Duodenal mucosa (tissue), 2 donors: ENCODE data around the gene KLRF2.
A peak's percentile ranks its signal among the peaks of the same experiment; 100 is the strongest.

Experiments
- H3K27ac ChIP-seq: one replicate; pipeline ENCODE4 v1.7.0; 2013; ENCODE audit warnings: low read depth, low read length
- H3K27me3 ChIP-seq, 2 donors: one replicate each; pipeline ENCODE4 v1.7.0; 2013; ENCODE audit warnings: low read length in 2 of 2, control low read depth in 1 of 2; ENCODE audit not compliant: insufficient read depth in 2 of 2, control insufficient read depth in 1 of 2
- H3K36me3 ChIP-seq, 2 donors: one replicate each; pipeline ENCODE4 v1.7.0; 2013; ENCODE audit warnings: low read length in 2 of 2, control low read depth in 1 of 2; ENCODE audit not compliant: insufficient read depth in 2 of 2, control insufficient read depth in 1 of 2
- H3K4me1 ChIP-seq, 2 donors: one replicate each; pipeline ENCODE4 v1.7.0; 2013; ENCODE audit warnings: low read length in 2 of 2, control low read depth in 1 of 2; ENCODE audit not compliant: insufficient read depth in 2 of 2, control insufficient read depth in 1 of 2
- H3K4me3 ChIP-seq, 2 donors: one replicate each; pipeline ENCODE4 v1.7.0; 2013; ENCODE audit warnings: low read length in 2 of 2, low read depth in 1 of 2
- H3K9ac ChIP-seq, 2 donors: one replicate each; pipeline ENCODE4 v1.7.0; 2013; ENCODE audit warnings: low read length in 2 of 2, low read depth in 1 of 2
- H3K9me3 ChIP-seq, 2 donors: one replicate each; pipeline ENCODE4 v1.7.0; 2013; ENCODE audit warnings: low read length in 2 of 2, control low read depth in 1 of 2; ENCODE audit not compliant: control insufficient read depth in 1 of 2

KLRF2 gene

GRCh38 chr12:9908350-9908749 is 27.1 kb downstream of the KLRF2 start:
- Histone ChIP-seq H3K9ac (no peak overlapping the region), H3K27me3 (no peaks in the 10 kb centered on the region), H3K36me3 (no peaks in the 10 kb centered on the region), H3K9me3 (peaks cover 9 to 17% of the 10 kb centered on the region in 2 donors), H3K4me3 (no peak overlapping the region), H3K4me1 (no peaks in the 10 kb centered on the region), H3K27ac (no peak overlapping the region)

- H3K27ac ChIP-seq, result no peak overlapping the region
- no peaks in the 10 kb centered on the region for H3K4me1 ChIP-seq
- peaks cover 9 to 17% of the 10 kb centered on the region in 2 donors for H3K9me3 ChIP-seq
- H3K9ac ChIP-seq, result no peak overlapping the region
- H3K36me3 ChIP-seq, result no peaks in the 10 kb centered on the region
- no peaks in the 10 kb centered on the region for H3K27me3 ChIP-seq
- H3K4me3 ChIP-seq, result no peak overlapping the region
These were observed 28.4 kb downstream of the KLRF2 start for GRCh38 chr12:9909724-9910123.

GRCh38 chr12:9910716-9911421 is 29.6 kb downstream of the KLRF2 start:
- Histone ChIP-seq H3K9ac (no peak overlapping the region), H3K27ac (no peak overlapping the region), H3K27me3 (no peaks in the 10 kb centered on the region), H3K4me1 (no peaks in the 10 kb centered on the region), H3K9me3 (peaks cover 9 to 17% of the 10 kb centered on the region in 2 donors), H3K4me3 (no peak overlapping the region), H3K36me3 (no peaks in the 10 kb centered on the region)

GRCh38 chr12:9911708-9912107 is 30.4 kb downstream of the KLRF2 start:
- H3K27me3 ChIP-seq, result no peaks in the 10 kb centered on the region
- no peaks in the 10 kb centered on the region for H3K4me1 ChIP-seq
- H3K9me3 ChIP-seq, result peaks cover 9 to 17% of the 10 kb centered on the region in 2 donors

DNA sequence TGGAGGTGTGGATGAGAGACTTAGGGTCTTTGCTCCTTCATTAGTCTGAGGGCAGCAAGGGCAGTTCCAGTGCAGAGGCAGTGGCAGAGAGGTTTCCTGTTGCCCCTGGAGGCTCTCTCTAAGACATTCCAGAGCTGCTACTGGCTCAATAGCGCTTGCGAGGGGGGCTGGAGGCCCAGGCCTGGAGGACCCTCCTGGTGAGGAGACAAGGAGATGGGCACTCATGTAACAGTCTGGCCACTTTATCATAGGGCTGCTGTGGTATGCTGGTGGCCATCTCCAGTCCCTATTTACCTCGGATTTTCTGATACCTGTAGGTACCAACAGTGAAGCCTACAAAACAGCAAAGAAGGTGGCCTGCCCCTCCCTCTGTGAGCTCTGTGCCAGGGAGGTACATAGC is 38.2 kb downstream of the KLRF2 start:
- Histone ChIP-seq H3K4me1 (no peaks in the 10 kb centered on the region), H3K9ac (no peak overlapping the region), H3K27me3 (no peaks in the 10 kb centered on the region), H3K27ac (no peak overlapping the region), H3K4me3 (no peak overlapping the region), H3K9me3 (no peaks in the 10 kb centered on the region), H3K36me3 (no peaks in the 10 kb centered on the region)

More at GRCh38 chr12:9911708-9912107, 30.4 kb downstream of the KLRF2 start:
- Histone ChIP-seq H3K27ac (no peak overlapping the region), H3K4me3 (no peak overlapping the region), H3K9ac (no peak overlapping the region), H3K36me3 (no peaks in the 10 kb centered on the region)

DNA sequence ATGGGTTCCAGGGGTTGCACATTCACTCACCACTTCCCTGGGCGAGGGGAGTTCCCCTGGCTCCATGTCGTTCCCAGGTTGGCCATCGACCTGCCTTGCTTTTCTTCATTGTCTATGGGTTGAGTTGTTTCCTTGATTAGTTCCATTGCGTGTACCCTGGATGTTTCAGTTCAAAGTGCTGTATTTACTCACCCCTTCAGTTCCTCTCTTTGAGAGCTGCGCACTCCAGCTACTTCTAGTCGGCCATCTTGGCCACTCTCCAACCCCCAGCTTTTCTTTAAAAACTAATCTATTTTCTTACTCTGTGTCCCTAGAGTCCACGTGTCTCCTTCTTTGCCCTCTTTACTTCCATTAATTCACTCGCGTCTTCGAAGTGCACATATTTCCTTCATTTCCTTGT is 39.2 kb downstream of the KLRF2 start:
- H3K9ac ChIP-seq, result no peak overlapping the region
- H3K4me3 ChIP-seq, result no peak overlapping the region
- no peak overlapping the region for H3K27ac ChIP-seq
- H3K27me3 ChIP-seq, result no peaks in the 10 kb centered on the region
- no peaks in the 10 kb centered on the region for H3K36me3 ChIP-seq
- H3K4me1 ChIP-seq, result no peaks in the 10 kb centered on the region
- H3K9me3 ChIP-seq, result no peaks in the 10 kb centered on the region

DNA sequence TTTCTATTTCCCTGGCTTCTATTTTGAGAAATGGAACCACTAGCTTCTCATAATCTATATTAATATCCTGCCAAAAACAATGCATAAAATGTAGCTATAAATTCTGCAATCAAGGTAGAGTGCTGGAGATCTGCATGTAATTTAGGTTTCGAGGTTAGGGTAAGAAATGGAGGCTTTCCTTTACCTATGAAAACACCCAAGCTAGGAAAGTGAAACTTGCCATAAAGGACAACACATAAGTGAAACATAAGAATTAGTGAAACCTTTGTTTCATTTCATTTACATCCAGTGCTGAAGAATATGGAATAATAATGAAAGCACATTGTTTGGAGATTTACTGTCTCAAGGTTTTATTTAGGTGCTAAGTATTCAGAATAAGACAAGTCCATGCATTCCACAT is 41.1 kb downstream of the KLRF2 start:
- Histone ChIP-seq H3K27me3 (no peaks in the 10 kb centered on the region), H3K4me1 (no peaks in the 10 kb centered on the region), H3K9me3 (no peaks in the 10 kb centered on the region), H3K9ac (no peak overlapping the region), H3K36me3 (no peaks in the 10 kb centered on the region), H3K4me3 (no peak overlapping the region), H3K27ac (no peak overlapping the region)

DNA sequence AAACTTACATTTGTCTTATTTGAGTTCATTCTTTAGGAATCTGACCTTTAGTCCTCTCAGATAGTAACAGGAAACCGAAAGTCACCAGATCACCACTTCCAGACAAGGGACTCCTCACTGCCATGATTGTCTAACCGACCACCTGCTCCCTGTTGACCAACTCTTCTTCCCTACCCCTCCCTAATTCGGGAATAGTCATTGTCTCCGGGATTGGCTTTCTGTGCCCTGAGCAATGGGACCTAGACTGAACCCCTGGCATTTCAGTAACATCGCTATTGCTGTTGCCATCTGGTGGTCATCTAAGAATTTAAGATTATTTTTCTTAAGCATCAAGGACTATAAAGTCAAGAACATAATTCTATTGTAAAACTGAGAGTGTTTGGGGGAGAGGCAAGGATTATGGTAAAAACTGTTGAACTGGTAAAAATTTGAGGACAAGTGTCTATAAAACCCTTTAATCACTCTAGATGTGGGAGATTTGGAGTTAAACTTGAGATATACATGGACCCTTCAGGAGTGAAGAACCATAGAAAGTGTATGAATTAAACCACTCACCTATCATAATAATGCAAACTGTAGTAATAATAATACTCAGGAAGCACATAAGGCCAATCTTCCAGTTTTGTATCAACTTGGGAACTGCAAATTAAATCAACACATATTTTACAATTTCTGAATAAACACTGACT is 44.6 kb downstream of the KLRF2 start:
- H3K9me3 ChIP-seq, result no peaks in the 10 kb centered on the region
- H3K4me1 ChIP-seq, result no peaks in the 10 kb centered on the region
- peak overlapping the region in 1 of 2 donors; percentile 10 for H3K9ac ChIP-seq
- H3K36me3 ChIP-seq, result no peaks in the 10 kb centered on the region
- no peaks in the 10 kb centered on the region for H3K27me3 ChIP-seq
- H3K4me3 ChIP-seq, result peak overlapping the region; percentile 65 to 66
- H3K27ac ChIP-seq, result no peak overlapping the region

DNA sequence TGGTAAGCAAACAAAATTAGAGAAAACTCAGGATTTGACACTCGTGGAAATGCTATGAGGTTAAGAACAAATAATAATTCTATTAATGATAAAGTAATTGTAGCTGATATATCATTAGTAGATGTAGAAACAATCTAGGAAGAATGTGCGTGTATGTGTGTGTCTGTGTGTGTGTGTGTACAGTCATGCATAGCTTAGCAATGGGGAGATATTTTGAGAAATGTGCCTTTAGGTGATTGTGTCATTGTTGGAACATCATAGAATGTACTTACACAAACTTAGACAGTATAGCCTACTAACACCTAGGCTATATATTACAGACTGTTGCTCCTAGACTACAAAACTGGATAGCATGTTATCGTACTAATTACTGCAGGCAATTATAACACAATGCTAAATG is 45.6 kb downstream of the KLRF2 start:
- H3K27me3 ChIP-seq, result no peaks in the 10 kb centered on the region
- no peaks in the 10 kb centered on the region for H3K9me3 ChIP-seq
- H3K36me3 ChIP-seq, result no peaks in the 10 kb centered on the region
- no peak overlapping the region for H3K4me3 ChIP-seq
- H3K9ac ChIP-seq, result no peak overlapping the region
- H3K27ac ChIP-seq, result no peak overlapping the region
- no peaks in the 10 kb centered on the region for H3K4me1 ChIP-seq

DNA sequence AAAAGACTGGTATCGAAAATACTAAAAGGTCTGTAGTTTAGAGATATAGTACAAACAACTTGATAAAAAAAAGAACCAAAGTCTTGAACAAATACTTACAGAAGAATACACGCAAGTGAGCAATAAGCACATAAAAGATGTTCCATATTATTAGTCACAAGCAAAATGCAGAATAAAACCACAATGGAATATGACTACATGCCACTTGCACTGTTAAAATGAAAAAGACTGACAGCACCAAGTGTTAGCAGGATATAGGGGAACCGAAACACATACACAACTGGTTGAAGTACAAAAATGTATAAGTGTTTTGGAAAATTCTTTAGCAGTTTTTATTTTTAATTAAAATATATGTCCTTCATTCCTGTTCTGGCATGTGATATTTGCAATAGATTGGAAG is 47.3 kb downstream of the KLRF2 start:
- H3K36me3 ChIP-seq, result no peaks in the 10 kb centered on the region

More for the DNA sequence above, 47.3 kb downstream of the KLRF2 start:
- no peaks in the 10 kb centered on the region for H3K27me3 ChIP-seq
- no peak overlapping the region for H3K4me3 ChIP-seq
- no peak overlapping the region for H3K9ac ChIP-seq
- H3K27ac ChIP-seq, result no peak overlapping the region
- no peaks in the 10 kb centered on the region for H3K4me1 ChIP-seq
- no peaks in the 10 kb centered on the region for H3K9me3 ChIP-seq
